GM12801 (cell line): ENCODE measurements around the gene MRC1.

Source experiments
- CTCF ChIP-seq: IDR thresholded peaks from one replicate; pipeline ENCODE4 v1.5.1; 2011; ENCODE audit warnings: control low read depth; ENCODE audit not compliant: insufficient read length; ENCODE audit errors: extremely low read depth

Gene MRC1

GRCh38 chr10:17848646-17849045 is 39.5 kb downstream of the MRC1 start:
- TF ChIP-seq CTCF = no peak

- no peak for TF ChIP-seq CTCF
Measured at GRCh38 chr10:17850501-17850900, 41.4 kb downstream of the MRC1 start.

- TF ChIP-seq CTCF = no peak
Measured at GRCh38 chr10:17851611-17852010, 42.5 kb downstream of the MRC1 start.

GRCh38 chr10:17854044-17854652 is 45.0 kb downstream of the MRC1 start:
- TF ChIP-seq CTCF = no peak

GRCh38 chr10:17857040-17857439 is 47.9 kb downstream of the MRC1 start:
- no peak for TF ChIP-seq CTCF

GRCh38 chr10:17859492-17860156 is 50.5 kb downstream of the MRC1 start:
- TF ChIP-seq CTCF = no peak

GRCh38 chr10:17861760-17862159 is 52.6 kb downstream of the MRC1 start:
- no peak for TF ChIP-seq CTCF
